Measurements from ENCODE around the gene CSTF2T. TPM values are rescaled to one million over a fixed set of nuclear protein-coding genes. Genes with fewer than 3 reads are reported as not detected.

Gene CSTF2T, protein sequence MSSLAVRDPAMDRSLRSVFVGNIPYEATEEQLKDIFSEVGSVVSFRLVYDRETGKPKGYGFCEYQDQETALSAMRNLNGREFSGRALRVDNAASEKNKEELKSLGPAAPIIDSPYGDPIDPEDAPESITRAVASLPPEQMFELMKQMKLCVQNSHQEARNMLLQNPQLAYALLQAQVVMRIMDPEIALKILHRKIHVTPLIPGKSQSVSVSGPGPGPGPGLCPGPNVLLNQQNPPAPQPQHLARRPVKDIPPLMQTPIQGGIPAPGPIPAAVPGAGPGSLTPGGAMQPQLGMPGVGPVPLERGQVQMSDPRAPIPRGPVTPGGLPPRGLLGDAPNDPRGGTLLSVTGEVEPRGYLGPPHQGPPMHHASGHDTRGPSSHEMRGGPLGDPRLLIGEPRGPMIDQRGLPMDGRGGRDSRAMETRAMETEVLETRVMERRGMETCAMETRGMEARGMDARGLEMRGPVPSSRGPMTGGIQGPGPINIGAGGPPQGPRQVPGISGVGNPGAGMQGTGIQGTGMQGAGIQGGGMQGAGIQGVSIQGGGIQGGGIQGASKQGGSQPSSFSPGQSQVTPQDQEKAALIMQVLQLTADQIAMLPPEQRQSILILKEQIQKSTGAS
- polyA plus RNA-seq = 10 to 100 TPM; 10.0 to 19.2 (median 11.7) TPM

DNA sequence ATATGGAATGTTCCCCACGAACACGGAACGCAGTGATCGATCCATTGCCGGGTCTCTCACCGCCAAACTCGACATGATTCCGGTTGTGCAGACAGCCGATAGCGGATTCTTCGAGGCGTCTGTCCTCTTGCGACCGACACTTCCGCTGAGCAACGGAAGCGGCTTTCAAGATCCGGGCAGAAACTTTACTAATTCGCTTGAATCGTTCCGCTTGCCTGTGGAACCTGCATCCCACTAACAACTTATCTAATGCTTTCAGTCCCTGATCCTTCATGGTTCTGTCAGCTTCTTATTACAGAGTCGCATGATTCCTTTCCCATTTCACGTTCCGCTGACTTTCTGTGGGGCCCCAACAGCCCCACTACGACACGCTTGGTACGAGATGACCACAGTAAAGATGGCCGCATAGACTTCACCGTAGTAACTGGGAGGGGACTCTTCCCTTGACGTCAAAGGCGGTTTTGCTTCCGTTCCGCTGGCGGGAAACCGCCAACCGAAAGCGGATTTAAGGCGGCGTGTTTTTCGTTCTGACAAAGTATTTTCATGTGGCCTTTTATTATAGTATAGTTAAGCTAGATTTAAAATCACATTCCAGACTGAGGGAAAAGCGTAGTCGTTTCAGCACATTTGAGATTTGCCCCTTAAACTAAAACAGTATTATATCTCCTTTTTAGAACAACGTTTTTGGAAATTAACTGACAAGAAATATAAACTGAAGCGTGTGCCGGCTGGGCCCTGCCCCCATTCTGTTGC, at the start of gene CSTF2T:
CSTF2T (minus strand) TSS at position 121 of the 753 bp plus-strand sequence; CDS start at position 75, 46 bp downstream.
- peak; percentile 93 to 95 (median 94) for DNase-seq
- Mint-ChIP-seq H3K4me3 (peak within 1 kb of the TSS; percentile 98 to 100 (median 100)), H3K4me1 (peaks cover 46 to 58% of the 10 kb centered on the region in 2 donors), H3K27me3 (ENCODE audit: low read depth in 3 of 3) (peaks cover 8 to 18% (median 12%) of the 10 kb centered on the region in 3 donors), H3K27ac (peak within 1 kb of the TSS; percentile 99 to 100 (median 100)), H3K36me3 (peaks cover 6 to 11% (median 10%) of the 10 kb centered on the region in 3 donors), H3K9me3 (no peaks in the 10 kb centered on the region)

DNA sequence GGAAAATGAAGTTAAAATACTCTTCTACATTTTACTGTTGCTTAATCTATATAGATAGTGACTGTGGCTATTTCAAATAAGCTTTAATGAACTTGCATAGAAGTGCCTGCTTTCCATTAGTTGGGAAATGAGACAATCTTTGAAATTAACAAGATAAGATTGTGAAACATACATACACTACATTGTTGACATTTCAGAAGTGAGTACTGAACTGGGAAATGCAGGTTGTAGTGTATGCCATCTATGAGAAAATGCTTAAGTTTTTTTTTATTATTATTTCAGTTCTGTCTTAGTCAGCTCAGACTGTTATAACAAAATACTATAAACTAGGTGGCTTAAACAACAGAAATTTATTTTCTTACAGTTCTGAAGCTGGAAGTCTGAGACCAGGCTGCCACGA, 49.6 kb upstream of the CSTF2T start:
- H3K4me3 Mint-ChIP-seq = no peak overlapping the region
- no peaks in the 10 kb centered on the region for H3K9me3 Mint-ChIP-seq
- DNase-seq = no peak

GRCh38 chr10:51747216-51747615, 47.8 kb upstream of the CSTF2T start:
- Mint-ChIP-seq H3K27ac (no peak overlapping the region), H3K9me3 (no peaks in the 10 kb centered on the region), H3K36me3 (no peaks in the 10 kb centered on the region), H3K27me3 (ENCODE audit: low read depth in 3 of 3) (peaks cover 0 to 5% (median 0%) of the 10 kb centered on the region in 3 donors), H3K4me1 (no peaks in the 10 kb centered on the region), H3K4me3 (no peak overlapping the region)
- no peak for DNase-seq

More for the DNA sequence above, 49.6 kb upstream of the CSTF2T start:
- H3K27me3 Mint-ChIP-seq (ENCODE audit: low read depth in 3 of 3) = peaks cover 0 to 5% (median 0%) of the 10 kb centered on the region in 3 donors
- no peak overlapping the region for H3K27ac Mint-ChIP-seq
- H3K36me3 Mint-ChIP-seq = no peaks in the 10 kb centered on the region
- H3K4me1 Mint-ChIP-seq = no peaks in the 10 kb centered on the region

DNA sequence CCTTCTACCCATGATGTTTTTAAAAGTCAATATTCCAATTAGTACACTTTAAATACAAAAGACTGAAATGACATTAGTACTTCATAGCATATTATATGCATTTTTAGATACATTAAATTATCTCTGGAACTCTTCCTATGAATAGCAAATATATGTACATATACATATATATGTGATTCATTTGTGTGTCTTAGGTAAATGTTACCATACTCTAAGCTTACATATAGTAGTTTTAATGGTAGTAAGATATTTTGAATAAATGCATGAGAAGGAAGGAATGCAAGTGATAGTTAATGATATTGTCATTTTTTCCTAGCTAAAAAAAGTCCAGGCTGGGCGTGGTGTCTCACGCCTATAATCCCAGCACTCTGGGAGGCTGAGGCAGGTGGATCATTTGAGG, 46.0 kb upstream of the CSTF2T start:
- no peak for DNase-seq
- Mint-ChIP-seq H3K4me3 (no peak overlapping the region), H3K27ac (no peak overlapping the region), H3K4me1 (no peaks in the 10 kb centered on the region), H3K36me3 (no peaks in the 10 kb centered on the region), H3K9me3 (no peaks in the 10 kb centered on the region), H3K27me3 (ENCODE audit: low read depth in 3 of 3) (peaks cover 0 to 3% (median 0%) of the 10 kb centered on the region in 3 donors)

GRCh38 chr10:51744235-51745000, 45.0 kb upstream of the CSTF2T start:
- H3K27ac Mint-ChIP-seq = no peak overlapping the region
- no peak overlapping the region for H3K4me3 Mint-ChIP-seq
- no peaks in the 10 kb centered on the region for H3K9me3 Mint-ChIP-seq
- DNase-seq = no peak
- H3K4me1 Mint-ChIP-seq = no peaks in the 10 kb centered on the region
- no peaks in the 10 kb centered on the region for H3K36me3 Mint-ChIP-seq
- peaks cover 0 to 3% (median 0%) of the 10 kb centered on the region in 3 donors for H3K27me3 Mint-ChIP-seq (ENCODE audit: low read depth in 3 of 3)

DNA sequence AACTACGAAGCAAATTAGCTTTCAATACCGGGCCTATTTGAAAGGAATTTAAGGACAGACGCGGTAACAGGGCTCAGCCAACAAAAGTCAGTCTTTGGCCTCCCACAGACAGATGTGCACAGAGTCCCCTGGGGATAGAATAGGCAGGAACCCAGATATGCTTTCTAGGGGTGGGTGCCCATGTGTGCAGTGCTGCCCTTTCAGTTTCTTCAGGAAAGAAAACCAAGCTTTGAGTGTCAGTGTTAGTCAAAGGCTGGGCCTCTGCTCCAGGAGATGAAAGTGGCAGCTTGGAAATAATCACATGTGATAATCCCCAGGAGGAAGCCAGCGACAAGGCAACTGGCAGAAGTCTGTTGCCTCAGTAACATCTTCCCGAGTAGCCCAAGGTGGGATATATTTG, 43.8 kb upstream of the CSTF2T start:
- H3K9me3 Mint-ChIP-seq = peaks cover 0 to 1% (median 0%) of the 10 kb centered on the region in 6 donors

DNA sequence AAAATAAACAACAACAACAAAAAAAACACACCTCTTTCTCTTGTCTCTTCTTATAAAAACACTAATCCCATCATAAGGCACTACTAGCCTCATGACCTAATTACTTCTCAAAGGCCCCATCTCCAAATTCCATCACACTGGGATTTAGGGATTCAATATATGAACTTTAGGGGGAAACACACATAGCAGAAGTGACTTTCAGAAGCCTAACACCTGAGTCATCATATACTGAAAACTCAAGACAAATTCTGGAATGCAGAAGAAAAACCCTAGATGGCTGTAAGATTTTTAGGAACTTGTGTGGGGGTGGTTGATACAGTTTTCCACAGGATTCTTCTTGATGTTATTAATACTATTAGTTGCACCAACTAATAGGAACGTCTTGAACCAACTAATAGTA, 33.7 kb upstream of the CSTF2T start:
- H3K4me1 Mint-ChIP-seq = no peaks in the 10 kb centered on the region
- no peaks in the 10 kb centered on the region for H3K36me3 Mint-ChIP-seq
- H3K27ac Mint-ChIP-seq = no peak overlapping the region
- H3K4me3 Mint-ChIP-seq = no peak overlapping the region
- no peaks in the 10 kb centered on the region for H3K9me3 Mint-ChIP-seq
- H3K27me3 Mint-ChIP-seq (ENCODE audit: low read depth in 3 of 3) = peaks cover 0 to 6% (median 2%) of the 10 kb centered on the region in 3 donors
- no peak for DNase-seq

More for the DNA sequence above, 43.8 kb upstream of the CSTF2T start:
- H3K36me3 Mint-ChIP-seq = no peaks in the 10 kb centered on the region
- peaks cover 0 to 5% (median 3%) of the 10 kb centered on the region in 3 donors for H3K27me3 Mint-ChIP-seq (ENCODE audit: low read depth in 3 of 3)
- no peak for DNase-seq
- H3K4me3 Mint-ChIP-seq = no peak overlapping the region
- H3K27ac Mint-ChIP-seq = no peak overlapping the region
- H3K4me1 Mint-ChIP-seq = no peaks in the 10 kb centered on the region

DNA sequence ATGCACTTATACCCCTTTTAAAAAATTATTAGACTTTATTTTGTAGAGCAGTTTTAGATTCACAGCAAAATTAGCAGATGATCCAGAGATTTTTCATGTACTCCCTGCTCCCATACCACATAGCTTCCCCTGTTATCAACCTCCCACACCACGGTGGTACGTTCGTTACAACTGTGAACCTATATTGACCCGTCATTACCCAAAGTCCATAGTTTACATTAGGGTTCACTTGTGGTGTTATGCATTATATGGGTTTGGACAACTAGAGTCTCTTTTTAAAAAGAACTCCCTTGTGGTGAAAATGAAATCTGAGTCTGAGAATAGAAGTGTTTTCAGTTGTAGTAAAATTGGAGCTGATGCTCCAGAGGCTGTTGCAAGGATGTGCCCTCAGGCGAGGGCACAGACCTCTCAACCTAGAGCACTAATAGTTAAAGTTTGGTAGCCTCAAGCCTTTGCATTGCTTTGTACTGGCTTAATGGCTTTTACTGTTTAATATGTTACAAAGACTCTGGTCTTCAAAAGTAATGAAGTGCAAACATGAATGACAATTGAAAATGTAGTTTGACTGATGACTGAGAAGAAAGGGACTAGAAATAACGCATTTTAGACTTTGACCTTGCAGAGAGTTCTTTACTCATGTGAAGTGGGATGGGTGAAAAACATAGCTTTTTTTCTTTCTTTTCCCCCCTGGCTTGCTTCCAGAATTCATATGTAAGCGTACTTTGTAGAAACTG, 30.6 kb upstream of the CSTF2T start:
- no peak for DNase-seq
- H3K27me3 Mint-ChIP-seq (ENCODE audit: low read depth in 3 of 3) = peaks cover 0 to 6% (median 5%) of the 10 kb centered on the region in 3 donors
- no peaks in the 10 kb centered on the region for H3K36me3 Mint-ChIP-seq
- no peak overlapping the region for H3K27ac Mint-ChIP-seq
- no peaks in the 10 kb centered on the region for H3K4me1 Mint-ChIP-seq
- no peaks in the 10 kb centered on the region for H3K9me3 Mint-ChIP-seq
- no peak overlapping the region for H3K4me3 Mint-ChIP-seq

DNA sequence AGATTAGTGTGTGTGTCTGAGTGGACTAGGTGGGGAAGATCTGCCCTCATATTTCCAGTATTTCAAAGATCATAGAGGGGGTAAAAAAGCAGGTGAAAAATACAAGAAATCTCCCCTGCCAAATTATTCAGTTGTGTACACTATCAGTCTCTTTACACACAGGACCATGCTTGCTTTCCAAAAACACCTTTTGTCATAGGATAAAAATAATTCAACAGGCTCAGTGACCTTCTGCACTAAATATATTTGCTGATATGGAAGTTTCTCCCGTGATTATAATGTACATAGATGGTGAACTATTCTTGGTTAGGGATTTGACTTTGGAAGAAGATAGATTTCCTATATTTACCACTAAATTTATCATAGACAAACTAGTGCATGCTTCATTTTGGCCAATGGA, 24.6 kb upstream of the CSTF2T start:
- Mint-ChIP-seq H3K4me3 (no peak overlapping the region), H3K9me3 (peaks cover 0 to 2% (median 0%) of the 10 kb centered on the region in 6 donors), H3K27me3 (ENCODE audit: low read depth in 3 of 3) (peaks cover 4 to 6% (median 5%) of the 10 kb centered on the region in 3 donors), H3K27ac (no peak overlapping the region), H3K36me3 (no peaks in the 10 kb centered on the region), H3K4me1 (no peaks in the 10 kb centered on the region)
- no peak for DNase-seq

- peaks cover 0 to 2% (median 0%) of the 10 kb centered on the region in 6 donors for H3K9me3 Mint-ChIP-seq
- DNase-seq = no peak
- H3K27me3 Mint-ChIP-seq (ENCODE audit: low read depth in 3 of 3) = peaks cover 4 to 17% (median 4%) of the 10 kb centered on the region in 3 donors
These were observed 19.5 kb upstream of the CSTF2T start for GRCh38 chr10:51718804-51719291.

DNA sequence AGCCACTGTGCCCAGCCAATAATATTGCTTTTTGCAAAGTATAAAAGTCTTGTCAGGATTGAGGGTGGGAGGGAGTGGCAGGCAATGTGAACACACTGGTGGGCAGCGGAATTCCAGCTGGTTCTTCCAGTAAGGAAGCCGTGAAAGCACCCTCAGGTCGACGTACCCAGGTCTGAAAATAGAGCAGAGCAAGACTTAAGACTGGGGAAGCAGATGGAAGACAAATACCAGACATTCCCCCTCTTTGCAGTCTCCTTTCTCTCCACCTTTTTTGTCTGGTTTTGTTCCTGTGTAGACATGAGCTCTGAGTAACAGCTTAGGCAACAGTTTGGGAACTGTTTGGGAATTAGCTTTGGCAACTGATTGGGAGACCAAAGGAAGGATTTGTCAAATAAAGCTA, 17.6 kb upstream of the CSTF2T start:
- Mint-ChIP-seq H3K27me3 (ENCODE audit: low read depth in 3 of 3) (peaks cover 4 to 14% (median 4%) of the 10 kb centered on the region in 3 donors), H3K36me3 (no peaks in the 10 kb centered on the region), H3K9me3 (no peaks in the 10 kb centered on the region), H3K4me3 (no peak overlapping the region), H3K27ac (no peak overlapping the region), H3K4me1 (no peaks in the 10 kb centered on the region)
- DNase-seq = no peak

More at GRCh38 chr10:51718804-51719291, 19.5 kb upstream of the CSTF2T start:
- Mint-ChIP-seq H3K4me3 (no peak overlapping the region), H3K36me3 (no peaks in the 10 kb centered on the region), H3K27ac (no peak overlapping the region), H3K4me1 (no peaks in the 10 kb centered on the region)

DNA sequence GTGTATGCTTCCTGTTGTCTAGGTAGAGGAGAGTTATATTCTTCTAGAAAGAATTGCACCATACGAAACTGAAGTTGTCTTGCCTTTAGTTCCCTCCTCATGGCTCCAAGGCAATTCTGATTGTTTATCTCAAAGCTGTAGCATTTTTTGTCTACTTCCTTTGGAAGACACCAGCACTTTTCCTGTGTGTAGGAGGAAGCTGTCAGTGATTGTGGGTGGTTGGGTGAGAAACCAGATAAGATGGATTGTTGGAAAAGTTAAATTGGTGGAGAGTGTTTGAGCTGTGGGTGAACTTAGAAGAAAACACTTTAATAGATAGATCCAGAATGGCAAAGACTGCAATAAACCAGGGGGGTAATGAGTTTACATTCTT, 12.1 kb upstream of the CSTF2T start:
- Mint-ChIP-seq H3K4me1 (peaks cover 23 to 36% of the 10 kb centered on the region in 2 donors), H3K36me3 (no peaks in the 10 kb centered on the region), H3K4me3 (no peak overlapping the region), H3K9me3 (no peaks in the 10 kb centered on the region), H3K27me3 (ENCODE audit: low read depth in 3 of 3) (peaks cover 0 to 14% (median 0%) of the 10 kb centered on the region in 3 donors), H3K27ac (peak overlapping the region in 1 of 6 donors; percentile 35)
- DNase-seq = no peak
